T-helper 17 cell (primary cell): ENCODE measurements around the gene C11orf97. TPM values are rescaled to one million over a fixed set of nuclear protein-coding genes. Genes with fewer than 3 reads are reported as not detected.

Source experiments
- ATAC-seq: fragments of 150-1000 bp; cut with Tn5 transposase; 2 replicates; pipeline ENCODE4 v1.10.0; 2021; ENCODE audit warnings: mild to moderate bottlenecking, moderate library complexity
- DNase-seq, 3 donors: peaks; one replicate each; pipeline versions ENCODE4 v3.0.0 to v3.0.0-alpha.2; 2020 to 2021
- H3K9me3 ChIP-seq: one replicate; pipeline ENCODE4 v1.7.0; 2013; ENCODE audit warnings: low read length, mild to moderate bottlenecking; ENCODE audit not compliant: control insufficient read depth, poor library complexity, severe bottlenecking
- H3K27ac Mint-ChIP-seq: one replicate; pipeline ENCODE4 v1.8.0; 2022; ENCODE audit warnings: mild to moderate bottlenecking, moderate library complexity, mixed read lengths
- H3K27me3 Mint-ChIP-seq: one replicate; pipeline ENCODE4 v1.8.0; 2022; ENCODE audit warnings: mixed read lengths
- H3K36me3 Mint-ChIP-seq: one replicate; pipeline ENCODE4 v1.8.0; 2022; ENCODE audit warnings: low read depth, mixed read lengths
- H3K4me1 Mint-ChIP-seq: one replicate; pipeline ENCODE4 v1.8.0; 2022; ENCODE audit warnings: mild to moderate bottlenecking, mixed read lengths
- H3K4me3 Mint-ChIP-seq: one replicate; pipeline ENCODE4 v1.8.0; 2022; ENCODE audit warnings: mild to moderate bottlenecking, moderate library complexity, mixed read lengths
- total RNA-seq, 4 donors: library from RNA in 2 of 4; stranded (reverse) in 2 of 4; gene quantifications; one replicate each; pipeline ENCODE4 v1.2.3 and lab custom pipeline; 2022 to 2026

Gene C11orf97
- total RNA-seq, 2 donors from 2014 or later, result not detected

GRCh38 chr11:94574193-94574961 is 62.1 kb downstream of the C11orf97 start:
- Mint-ChIP-seq H3K27ac (no peak overlapping the region), H3K4me3 (no peak overlapping the region), H3K36me3 (no peaks in the 10 kb centered on the region), H3K4me1 (no peaks in the 10 kb centered on the region), H3K27me3 (no peaks in the 10 kb centered on the region)
- no peak for DNase-seq
- ATAC-seq, result no peak
- no peaks in the 10 kb centered on the region for H3K9me3 ChIP-seq

DNA sequence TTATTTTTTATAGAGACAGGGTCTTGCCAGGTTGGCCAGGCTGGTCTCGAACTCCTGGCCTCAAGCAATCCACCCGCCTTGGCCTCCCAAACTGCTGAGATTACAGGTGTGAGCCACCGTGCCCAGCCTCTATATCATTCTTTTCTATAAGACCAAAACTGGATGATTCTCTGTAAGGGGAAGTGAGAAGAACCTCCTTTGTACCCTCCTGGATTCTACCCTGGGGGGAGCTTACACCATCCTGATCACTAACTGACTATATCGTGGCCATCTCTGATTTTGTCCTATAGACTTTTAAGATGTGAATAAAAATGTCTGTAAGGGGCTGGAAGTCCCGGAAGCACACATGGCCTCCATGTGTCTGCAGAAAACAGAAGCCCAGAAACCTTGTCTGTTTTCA is 64.0 kb downstream of the C11orf97 start:
- H3K9me3 ChIP-seq, result no peaks in the 10 kb centered on the region
- H3K27ac Mint-ChIP-seq, result no peak overlapping the region
- H3K27me3 Mint-ChIP-seq, result no peaks in the 10 kb centered on the region
- DNase-seq (no peak), ATAC-seq (no peak)
- H3K36me3 Mint-ChIP-seq, result peaks cover 2% of the 10 kb centered on the region
- H3K4me3 Mint-ChIP-seq, result no peak overlapping the region
- H3K4me1 Mint-ChIP-seq, result no peaks in the 10 kb centered on the region

GRCh38 chr11:94577841-94578240 is 65.6 kb downstream of the C11orf97 start:
- H3K9me3 ChIP-seq, result no peaks in the 10 kb centered on the region
- no peak overlapping the region for H3K4me3 Mint-ChIP-seq
- H3K27me3 Mint-ChIP-seq, result no peaks in the 10 kb centered on the region
- H3K4me1 Mint-ChIP-seq, result no peaks in the 10 kb centered on the region
- ATAC-seq (no peak), DNase-seq (no peak)
- H3K27ac Mint-ChIP-seq, result no peak overlapping the region
- peaks cover 2% of the 10 kb centered on the region for H3K36me3 Mint-ChIP-seq

Other genes with a start within 250 kb of the C11orf97 start
- gene IZUMO1R, start 207.9 kb upstream of the C11orf97 start, total RNA-seq, result not detected
- gene GPR83, start 111.0 kb upstream of the C11orf97 start, total RNA-seq, result under 1 TPM; 0.10 to 0.22 TPM
- 10 to 100 TPM; 21.5 to 22.6 TPM for gene MRE11, start 18.6 kb upstream of the C11orf97 start, total RNA-seq
- 10 to 100 TPM; 27.4 to 38.1 TPM for gene ANKRD49, start 18.5 kb upstream of the C11orf97 start, total RNA-seq
- gene FUT4, start 31.5 kb downstream of the C11orf97 start, total RNA-seq, result 1 to 10 TPM; 3.6 to 5.2 TPM
- 1 to 10 TPM; 1.3 to 1.6 TPM for gene PIWIL4, start 54.9 kb downstream of the C11orf97 start, total RNA-seq